ENCODE measurements around the gene MERTK. TPM values are rescaled to one million over a fixed set of nuclear protein-coding genes. Genes with fewer than 3 reads are reported as not detected.

The MERTK gene
- total and polyA plus RNA-seq, 2 of the 13 experiments (the other 11 are each of a cell fraction or from before 2014, with no cell fraction given) = 37.3 to 44.7 TPM

GRCh38 chr2:112074506-112074905 lies 176.1 kb downstream of the MERTK start:
- no peaks in the 10 kb centered on the region for H3K4me1 ChIP-seq (ENCODE audit: insufficient read depth, low read length)
- no peak overlapping the region for H3K4me2 ChIP-seq (ENCODE audit: low read depth, low read length)
- no peak overlapping the region for H3K4me3 ChIP-seq (replicated peaks in 1 of 3; ENCODE audit: insufficient read depth in 1 of 3, low read depth in 2 of 3, low read length in 3 of 3)
- intact Hi-C loops (cut with micrococcal nuclease; ENCODE audit: unreplicated experiment) (no loop called here), in situ Hi-C loops (cut with HindIII; ENCODE audit: extremely low pct_ligation_motif_present, low pct_unique_long_range_greater_than_20kb) (no loop called here)
- FAIRE-seq (no peak), ATAC-seq (no peak), DNase-seq (ENCODE audit: low spot score) (no peak)
- no TSS peak for BruUV-seq (replicated peaks)
- no peaks in the 10 kb centered on the region for H4K20me1 ChIP-seq (ENCODE audit: insufficient read depth, low read length)
- no peak overlapping the region for H3K9ac ChIP-seq (ENCODE audit: insufficient read depth, low read depth, low read length)
- ChIA-PET CTCF (ENCODE audit: low intra/inter-chr PET ratio, low total read pairs) (no interaction called here), POLR2A (no interaction called here)
- peaks cover 3 to 36% of the 10 kb centered on the region in 2 experiments; a peak in 3 of 5 replicates for H3K36me3 ChIP-seq (replicated peaks in 1 of 2; ENCODE audit: control insufficient read depth in 1 of 2, insufficient read depth in 2 of 2, low read length in 2 of 2)
- no peaks in the 10 kb centered on the region for H3K9me3 ChIP-seq (ENCODE audit: low read length)
- no peak overlapping the region for H2AFZ ChIP-seq (ENCODE audit: low read length)
- H3K79me2 ChIP-seq (ENCODE audit: insufficient read depth, low read length) = peaks cover 7% of the 10 kb centered on the region
- WGBS (ENCODE audit: low lambda C conversion rate) = 98% methylated on average over 1 of the region's 1 CpG
- H3K27me3 ChIP-seq (ENCODE audit: control insufficient read depth in 1 of 2, insufficient read depth in 2 of 2, low read length in 2 of 2) = no peaks in the 10 kb centered on the region
- H3K27ac ChIP-seq (ENCODE audit: extremely low read length, insufficient read depth, low read length) = no peak overlapping the region
- no peak for TF ChIP-seq ZNF781 (CRISPR knock-in tag; IDR thresholded peaks at IDR 0.05; ENCODE audit: borderline replicate concordance, not compliant biosample characterization)

GRCh38 chr2:112075490-112076260 lies 177.3 kb downstream of the MERTK start:
- no peak for FAIRE-seq

More at GRCh38 chr2:112075490-112076260, 177.3 kb downstream of the MERTK start:
- no peak for TF ChIP-seq WIZ (CRISPR knock-in tag; IDR thresholded peaks at IDR 0.05)
- Histone ChIP-seq H3K36me3 (replicated peaks in 1 of 2; ENCODE audit: control insufficient read depth in 1 of 2, insufficient read depth in 2 of 2, low read length in 2 of 2) (peaks cover 3 to 38% of the 10 kb centered on the region in 2 experiments; a peak in 3 of 5 replicates), H3K27me3 (ENCODE audit: control insufficient read depth in 1 of 2, insufficient read depth in 2 of 2, low read length in 2 of 2) (no peaks in the 10 kb centered on the region), H3K4me1 (ENCODE audit: insufficient read depth, low read length) (no peaks in the 10 kb centered on the region), H3K4me3 (replicated peaks in 1 of 3; ENCODE audit: insufficient read depth in 1 of 3, low read depth in 2 of 3, low read length in 3 of 3) (no peak overlapping the region), H3K79me2 (ENCODE audit: insufficient read depth, low read length) (peaks cover 7% of the 10 kb centered on the region), H3K4me2 (ENCODE audit: low read depth, low read length) (no peak overlapping the region), H4K20me1 (ENCODE audit: insufficient read depth, low read length) (no peaks in the 10 kb centered on the region), H3K27ac (ENCODE audit: extremely low read length, insufficient read depth, low read length) (no peak overlapping the region), H3K9ac (ENCODE audit: insufficient read depth, low read depth, low read length) (no peak overlapping the region), H3K9me3 (ENCODE audit: low read length) (no peaks in the 10 kb centered on the region), H2AFZ (ENCODE audit: low read length) (no peak overlapping the region)
- ChIA-PET POLR2A (no interaction called here), CTCF (ENCODE audit: low intra/inter-chr PET ratio, low total read pairs) (no interaction called here)
- 91% methylated on average over 8 of the region's 8 CpGs for WGBS (ENCODE audit: low lambda C conversion rate)
- intact Hi-C loops (cut with micrococcal nuclease; ENCODE audit: unreplicated experiment) = no loop called here
- in situ Hi-C loops (cut with HindIII; ENCODE audit: extremely low pct_ligation_motif_present, low pct_unique_long_range_greater_than_20kb) = no loop called here
- no TSS peak for BruUV-seq (replicated peaks)
- DNase-seq (ENCODE audit: low spot score) (no peak), ATAC-seq (no peak)
